Mesendoderm (in vitro differentiated cells): Measurements from ENCODE around the gene SRSF3.

Experiments used
- DNase-seq: peaks from one replicate; pipeline ENCODE4 v3.0.0; 2013
- H2AK5ac ChIP-seq: 2 replicates; pipeline ENCODE4 v1.6.1; 2013; ENCODE audit warnings: low read length, inconsistent platforms
- H2BK120ac ChIP-seq: 2 replicates; pipeline ENCODE4 v1.6.1; 2013; ENCODE audit warnings: low read depth, mild to moderate bottlenecking, low read length, moderate library complexity, mixed read lengths
- H2BK15ac ChIP-seq: replicated peaks from 2 replicates; pipeline ENCODE4 v1.6.1; 2013; ENCODE audit warnings: low read depth, mild to moderate bottlenecking, moderate library complexity
- H2BK5ac ChIP-seq: 2 replicates; pipeline ENCODE4 v1.6.1; 2013; ENCODE audit warnings: low read length, inconsistent platforms
- H3K18ac ChIP-seq: 2 replicates; pipeline ENCODE4 v1.6.1; 2013; ENCODE audit warnings: mild to moderate bottlenecking, low read length, mixed read lengths
- H3K23ac ChIP-seq: one replicate; pipeline ENCODE4 v1.6.1; 2013; ENCODE audit warnings: low read length
- H3K27ac ChIP-seq: 2 replicates; pipeline ENCODE4 v1.5.1; 2013; ENCODE audit warnings: low read depth, mild to moderate bottlenecking, inconsistent platforms, low read length, moderate library complexity
- H3K27me3 ChIP-seq: 2 replicates; pipeline ENCODE4 v1.6.1; 2013; ENCODE audit warnings: low read length, control low read depth, mild to moderate bottlenecking, inconsistent platforms; ENCODE audit not compliant: insufficient read depth, poor library complexity
- H3K36me3 ChIP-seq: 2 replicates; pipeline ENCODE4 v1.6.1; 2013; ENCODE audit warnings: low read length, inconsistent platforms; ENCODE audit not compliant: control insufficient read depth, insufficient read depth
- H3K4ac ChIP-seq: one replicate; pipeline ENCODE4 v1.6.1; 2013; ENCODE audit warnings: low read depth, mild to moderate bottlenecking, low read length, moderate library complexity
- H3K4me1 ChIP-seq: 2 replicates; pipeline ENCODE4 v1.6.1; 2013; ENCODE audit warnings: low read depth, low read length, inconsistent platforms; ENCODE audit not compliant: control insufficient read depth
- H3K4me2 ChIP-seq: 2 replicates; pipeline ENCODE4 v1.6.1; 2013; ENCODE audit warnings: low read length
- H3K4me3 ChIP-seq: 2 replicates; pipeline ENCODE4 v1.5.1; 2013; ENCODE audit warnings: mild to moderate bottlenecking, low read length
- H3K56ac ChIP-seq: one replicate; pipeline ENCODE4 v1.6.1; 2013; ENCODE audit warnings: low read length
- H3K79me1 ChIP-seq: 2 replicates; pipeline ENCODE4 v1.6.1; 2013; ENCODE audit warnings: low read length, inconsistent platforms
- H3K79me2 ChIP-seq: 2 replicates; pipeline ENCODE4 v1.6.1; 2013; ENCODE audit warnings: mild to moderate bottlenecking, low read length; ENCODE audit not compliant: control insufficient read depth, insufficient read depth
- H3K9ac ChIP-seq: 2 replicates; pipeline ENCODE4 v1.6.1; 2013; ENCODE audit warnings: low read length, inconsistent platforms
- H4K5ac ChIP-seq: one replicate; pipeline ENCODE4 v1.6.1; 2013; ENCODE audit warnings: low read length
- H4K8ac ChIP-seq: one replicate; pipeline ENCODE4 v1.6.1; 2013; ENCODE audit warnings: low read depth, mild to moderate bottlenecking, control low read depth, low read length, moderate library complexity
- WGBS: extraction: QIAGEN DNeasy Blood & Tissue Kit; methylation state at CpG from one replicate; pipeline ENCODE4 v1.1.7; 2013; ENCODE audit warnings: low lambda C conversion rate, missing lambda C conversion rate; ENCODE audit not compliant: insufficient coverage; ENCODE audit errors: extremely low coverage; 5-methylcytosine and 5-hydroxymethylcytosine counted together

The SRSF3 gene

GRCh38 chr6:36626636-36627035 is 32.5 kb downstream of the SRSF3 start:
- DNase-seq = no peak
- WGBS = no CpG with 5 or more reads among the region's 3 CpGs
- Histone ChIP-seq H3K27me3 (no peaks in the 10 kb centered on the region), H2AK5ac (no peak overlapping the region), H2BK5ac (no peak overlapping the region), H2BK120ac (no peak overlapping the region), H3K4me3 (no peak overlapping the region), H4K5ac (no peak overlapping the region), H3K56ac (no peak overlapping the region), H3K36me3 (no peaks in the 10 kb centered on the region), H3K4ac (no peak overlapping the region), H3K23ac (no peak overlapping the region), H3K79me2 (no peaks in the 10 kb centered on the region), H3K27ac (no peak overlapping the region), H2BK15ac (no peak overlapping the region), H3K18ac (no peak overlapping the region), H3K4me2 (no peak overlapping the region), H4K8ac (no peak overlapping the region), H3K79me1 (no peaks in the 10 kb centered on the region), H3K9ac (no peak overlapping the region), H3K4me1 (no peaks in the 10 kb centered on the region)

DNA sequence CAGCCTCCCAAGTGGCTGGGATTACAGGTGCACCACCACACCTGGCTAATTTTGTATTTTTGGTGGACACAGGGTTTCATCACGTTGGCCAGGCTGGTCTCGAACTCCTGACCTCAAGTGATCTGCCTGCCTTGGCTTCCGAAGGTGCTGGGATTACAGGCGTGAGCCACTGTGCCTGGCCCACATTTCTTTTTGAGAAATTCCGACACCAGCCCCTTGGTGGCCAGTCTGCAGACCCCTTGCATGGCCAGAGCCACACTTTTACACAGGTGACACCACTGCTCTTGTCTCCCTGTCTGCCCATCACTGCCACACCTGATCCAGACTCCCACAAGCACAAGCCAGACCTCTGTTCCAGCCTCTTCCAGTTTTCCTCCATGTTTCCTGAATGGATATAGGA is 33.0 kb downstream of the SRSF3 start:
- H3K36me3 ChIP-seq = no peaks in the 10 kb centered on the region
- no peak overlapping the region for H3K23ac ChIP-seq
- no peak overlapping the region for H2BK15ac ChIP-seq
- H3K79me2 ChIP-seq = no peaks in the 10 kb centered on the region
- H3K79me1 ChIP-seq = no peaks in the 10 kb centered on the region
- H3K27me3 ChIP-seq = no peaks in the 10 kb centered on the region
- H3K9ac ChIP-seq = no peak overlapping the region
- no peak overlapping the region for H3K18ac ChIP-seq
- no peak overlapping the region for H2AK5ac ChIP-seq
- no peak overlapping the region for H3K56ac ChIP-seq
- H3K4me1 ChIP-seq = no peaks in the 10 kb centered on the region
- WGBS = no CpG with 5 or more reads among the region's 5 CpGs
- no peak overlapping the region for H3K4me2 ChIP-seq
- no peak overlapping the region for H3K4ac ChIP-seq
- H3K27ac ChIP-seq = no peak overlapping the region
- no peak overlapping the region for H4K5ac ChIP-seq
- DNase-seq = no peak
- H3K4me3 ChIP-seq = no peak overlapping the region
- H4K8ac ChIP-seq = no peak overlapping the region
- H2BK120ac ChIP-seq = no peak overlapping the region
- H2BK5ac ChIP-seq = no peak overlapping the region

DNA sequence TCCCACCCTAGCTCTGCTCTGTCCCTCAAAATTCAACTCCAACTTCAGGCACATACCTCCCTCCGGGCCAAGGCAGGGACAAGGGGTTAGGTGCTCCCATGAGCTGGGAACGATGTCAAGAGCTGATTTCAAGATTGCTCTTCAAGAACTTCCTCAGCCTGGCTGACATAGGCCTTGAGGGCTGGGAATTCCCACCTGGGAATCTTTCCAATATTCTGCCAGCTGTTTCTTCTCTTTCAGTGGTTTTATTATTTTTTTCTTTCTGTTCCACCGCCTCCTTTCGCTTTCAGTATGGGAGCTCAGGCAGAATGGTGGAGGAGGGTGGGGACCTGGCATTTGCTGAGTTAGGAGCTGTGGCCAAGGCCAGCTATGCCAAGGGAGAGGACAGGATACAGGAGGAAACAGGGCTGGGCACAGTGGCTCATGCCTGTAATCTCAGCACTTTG is 33.7 kb downstream of the SRSF3 start:
- Histone ChIP-seq H3K4me2 (no peak overlapping the region), H3K79me2 (no peaks in the 10 kb centered on the region), H3K4ac (no peak overlapping the region), H4K5ac (no peak overlapping the region), H3K27ac (no peak overlapping the region), H2BK120ac (no peak overlapping the region), H3K4me1 (no peaks in the 10 kb centered on the region), H3K56ac (no peak overlapping the region), H3K27me3 (no peaks in the 10 kb centered on the region), H3K23ac (no peak overlapping the region), H4K8ac (no peak overlapping the region), H3K4me3 (no peak overlapping the region), H2AK5ac (no peak overlapping the region), H3K18ac (no peak overlapping the region), H2BK15ac (no peak overlapping the region), H3K36me3 (no peaks in the 10 kb centered on the region), H3K79me1 (no peaks in the 10 kb centered on the region), H3K9ac (no peak overlapping the region), H2BK5ac (no peak overlapping the region)
- WGBS = no CpG with 5 or more reads among the region's 4 CpGs
- DNase-seq = no peak

- no peak overlapping the region for H3K23ac ChIP-seq
- no peak overlapping the region for H4K8ac ChIP-seq
- no peak overlapping the region for H2BK5ac ChIP-seq
- no peaks in the 10 kb centered on the region for H3K27me3 ChIP-seq
- H2BK15ac ChIP-seq = no peak overlapping the region
- H3K36me3 ChIP-seq = no peaks in the 10 kb centered on the region
- no peak overlapping the region for H2AK5ac ChIP-seq
- no peak overlapping the region for H3K9ac ChIP-seq
- H3K4me3 ChIP-seq = no peak overlapping the region
- H4K5ac ChIP-seq = no peak overlapping the region
- no peak for DNase-seq
- H3K18ac ChIP-seq = no peak overlapping the region
- no peak overlapping the region for H3K27ac ChIP-seq
- H3K79me2 ChIP-seq = no peaks in the 10 kb centered on the region
- no peaks in the 10 kb centered on the region for H3K79me1 ChIP-seq
- no peak overlapping the region for H3K56ac ChIP-seq
- WGBS = no CpG with 5 or more reads among the region's 11 CpGs
- H3K4ac ChIP-seq = no peak overlapping the region
- no peaks in the 10 kb centered on the region for H3K4me1 ChIP-seq
- no peak overlapping the region for H2BK120ac ChIP-seq
- no peak overlapping the region for H3K4me2 ChIP-seq
These were observed 35.6 kb downstream of the SRSF3 start for GRCh38 chr6:36629784-36630183.

DNA sequence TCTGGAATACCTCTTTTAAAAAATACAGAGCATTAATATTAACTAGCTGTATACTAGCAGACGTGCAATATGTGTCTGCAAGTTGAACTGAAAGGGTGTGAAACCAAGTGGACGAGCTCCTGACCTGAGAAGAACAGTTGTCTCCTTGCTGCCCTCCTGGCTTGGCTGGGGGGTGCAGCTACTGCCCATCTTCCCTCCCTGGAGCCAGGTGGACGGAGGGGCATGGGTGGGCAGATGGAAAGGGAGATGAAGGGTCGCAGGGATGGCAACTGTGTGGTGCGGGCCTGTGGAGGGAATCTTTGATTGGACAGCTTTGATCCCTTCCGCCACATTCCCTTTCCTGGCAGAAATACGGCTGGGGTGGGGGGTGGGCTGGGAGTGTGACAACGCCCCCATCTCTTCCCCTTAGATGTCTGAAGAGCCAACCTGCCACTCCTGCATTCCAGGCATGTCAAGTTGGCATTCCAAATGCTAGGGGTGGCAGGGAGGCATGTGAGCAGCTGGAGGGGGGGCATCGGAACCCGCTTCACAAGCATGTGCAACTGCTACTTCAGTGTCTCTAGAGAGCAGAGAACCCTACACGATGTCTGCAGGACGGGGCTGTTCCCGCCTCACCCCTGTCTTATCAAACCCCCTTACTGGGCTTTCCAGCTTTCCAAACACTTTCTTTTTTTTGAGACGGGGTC is 37.3 kb downstream of the SRSF3 start:
- Histone ChIP-seq H2BK120ac (no peak overlapping the region), H3K27me3 (no peaks in the 10 kb centered on the region), H3K23ac (no peak overlapping the region), H3K56ac (no peak overlapping the region), H3K4me3 (no peak overlapping the region), H4K8ac (no peak overlapping the region), H3K9ac (no peak overlapping the region), H4K5ac (no peak overlapping the region), H3K4me1 (no peaks in the 10 kb centered on the region), H3K79me2 (no peaks in the 10 kb centered on the region), H3K79me1 (no peaks in the 10 kb centered on the region), H2BK15ac (no peak overlapping the region), H3K18ac (no peak overlapping the region), H3K4ac (no peak overlapping the region), H3K4me2 (no peak overlapping the region), H3K27ac (no peak overlapping the region), H2BK5ac (no peak overlapping the region), H2AK5ac (no peak overlapping the region), H3K36me3 (no peaks in the 10 kb centered on the region)
- DNase-seq = no peak
- WGBS = no CpG with 5 or more reads among the region's 14 CpGs

DNA sequence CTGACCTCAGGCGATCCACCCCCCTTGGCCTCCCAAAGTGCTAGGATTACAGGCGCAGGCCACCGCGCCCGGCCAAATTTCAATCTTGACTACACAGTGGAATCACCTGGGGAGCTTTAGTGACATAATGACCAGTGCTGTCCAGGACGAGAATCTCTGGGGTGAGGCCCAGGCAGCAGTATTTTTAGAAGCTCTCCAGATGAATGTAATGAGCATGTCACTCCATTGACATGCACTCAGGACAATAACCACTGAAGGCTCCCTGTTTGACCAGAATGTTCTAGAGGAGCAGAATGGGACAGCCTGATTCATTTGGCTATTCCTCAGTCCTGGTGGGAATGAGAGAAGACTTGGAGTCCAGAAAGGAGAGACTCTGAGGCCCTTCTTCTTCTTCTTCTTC is 39.2 kb downstream of the SRSF3 start:
- no peak overlapping the region for H3K56ac ChIP-seq
- no peak overlapping the region for H3K27ac ChIP-seq
- H4K8ac ChIP-seq = no peak overlapping the region
- no peak overlapping the region for H2BK120ac ChIP-seq
- H4K5ac ChIP-seq = no peak overlapping the region
- WGBS = no CpG with 5 or more reads among the region's 6 CpGs
- no peak overlapping the region for H3K4me2 ChIP-seq
- no peak overlapping the region for H2BK15ac ChIP-seq
- no peak overlapping the region for H3K4ac ChIP-seq
- H2AK5ac ChIP-seq = no peak overlapping the region
- no peaks in the 10 kb centered on the region for H3K4me1 ChIP-seq
- no peaks in the 10 kb centered on the region for H3K27me3 ChIP-seq
- no peak for DNase-seq
- H3K79me2 ChIP-seq = no peaks in the 10 kb centered on the region
- H3K4me3 ChIP-seq = no peak overlapping the region
- no peaks in the 10 kb centered on the region for H3K36me3 ChIP-seq
- no peak overlapping the region for H3K23ac ChIP-seq
- H3K79me1 ChIP-seq = no peaks in the 10 kb centered on the region
- H2BK5ac ChIP-seq = no peak overlapping the region
- no peak overlapping the region for H3K18ac ChIP-seq
- H3K9ac ChIP-seq = no peak overlapping the region
